GM12872 (cell line): Measurements from ENCODE around the gene STXBP6.

Source experiments
- TF ChIP-seq, protein P1 (sequence below): IDR thresholded peaks from 3 replicates; pipeline ENCODE4 v1.5.1; 2011; ENCODE audit warnings: low read depth, mild to moderate bottlenecking, low read length, moderate library complexity; ENCODE audit not compliant: insufficient read depth

STXBP6 gene

DNA sequence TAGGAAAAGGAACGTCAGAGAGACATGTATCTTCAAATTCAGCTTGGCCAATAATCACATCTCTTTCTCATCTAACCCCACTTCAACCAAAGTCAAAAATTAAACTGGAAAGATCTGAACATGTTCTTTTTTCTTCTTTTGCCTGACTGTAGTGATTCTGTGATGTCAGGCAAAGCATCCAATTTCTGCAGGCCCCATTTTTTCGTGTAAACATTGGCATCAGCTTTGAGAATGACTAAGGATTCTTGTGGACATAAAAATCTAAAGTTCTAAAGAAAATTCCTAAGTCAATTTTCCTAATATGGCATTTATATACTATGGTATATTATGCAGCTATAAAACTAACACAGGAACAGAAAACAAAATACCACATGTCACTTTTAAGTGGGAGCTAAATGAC lies 89.1 kb downstream of the STXBP6 start:
- TF ChIP-seq, protein P1, sequence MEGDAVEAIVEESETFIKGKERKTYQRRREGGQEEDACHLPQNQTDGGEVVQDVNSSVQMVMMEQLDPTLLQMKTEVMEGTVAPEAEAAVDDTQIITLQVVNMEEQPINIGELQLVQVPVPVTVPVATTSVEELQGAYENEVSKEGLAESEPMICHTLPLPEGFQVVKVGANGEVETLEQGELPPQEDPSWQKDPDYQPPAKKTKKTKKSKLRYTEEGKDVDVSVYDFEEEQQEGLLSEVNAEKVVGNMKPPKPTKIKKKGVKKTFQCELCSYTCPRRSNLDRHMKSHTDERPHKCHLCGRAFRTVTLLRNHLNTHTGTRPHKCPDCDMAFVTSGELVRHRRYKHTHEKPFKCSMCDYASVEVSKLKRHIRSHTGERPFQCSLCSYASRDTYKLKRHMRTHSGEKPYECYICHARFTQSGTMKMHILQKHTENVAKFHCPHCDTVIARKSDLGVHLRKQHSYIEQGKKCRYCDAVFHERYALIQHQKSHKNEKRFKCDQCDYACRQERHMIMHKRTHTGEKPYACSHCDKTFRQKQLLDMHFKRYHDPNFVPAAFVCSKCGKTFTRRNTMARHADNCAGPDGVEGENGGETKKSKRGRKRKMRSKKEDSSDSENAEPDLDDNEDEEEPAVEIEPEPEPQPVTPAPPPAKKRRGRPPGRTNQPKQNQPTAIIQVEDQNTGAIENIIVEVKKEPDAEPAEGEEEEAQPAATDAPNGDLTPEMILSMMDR: no peak

DNA sequence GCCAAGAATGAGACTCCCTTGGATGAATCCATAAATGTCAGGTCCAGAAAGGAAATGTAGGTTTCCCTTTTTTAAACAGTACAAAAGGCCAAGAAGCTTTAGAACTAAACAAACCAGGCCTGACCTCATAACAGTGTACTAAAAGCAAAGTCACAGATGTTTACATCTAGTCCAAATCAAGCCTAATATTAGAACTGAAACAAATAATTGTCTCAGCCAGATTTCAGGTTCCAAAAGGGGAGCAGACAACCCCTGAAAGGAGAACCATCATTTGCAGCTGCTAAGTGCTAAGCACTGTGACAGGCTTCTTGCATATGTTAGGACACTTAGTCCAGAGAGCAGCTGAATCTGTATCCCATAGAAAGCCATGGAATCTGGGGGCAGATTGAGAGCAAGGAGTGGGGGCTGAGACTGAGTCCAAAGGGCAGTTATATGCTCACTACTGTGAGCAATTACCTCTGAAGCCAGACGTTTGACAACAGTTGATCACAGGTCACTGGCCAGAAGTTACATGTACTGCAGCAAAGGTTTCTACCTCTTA lies 90.1 kb downstream of the STXBP6 start:
- TF ChIP-seq, protein P1: no peak

DNA sequence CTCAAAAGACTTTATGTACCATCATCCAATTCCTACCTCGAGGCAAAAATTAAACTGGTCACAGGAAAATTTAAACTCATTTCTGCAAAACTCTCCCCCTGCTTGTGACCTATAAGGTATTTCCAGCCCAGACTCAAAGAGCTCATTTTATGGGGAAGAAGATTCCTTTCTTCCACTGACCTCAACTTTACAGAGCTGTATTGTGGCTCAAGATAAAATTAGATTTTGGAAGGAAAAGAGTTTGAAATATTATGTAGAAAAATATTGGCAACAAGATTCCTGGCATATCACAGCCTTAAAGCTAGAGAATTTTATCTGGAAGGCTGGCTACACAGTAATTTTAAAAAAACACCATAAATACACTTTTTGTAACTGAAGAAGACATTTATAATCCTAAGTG lies 91.7 kb downstream of the STXBP6 start:
- TF ChIP-seq, protein P1: no peak

DNA sequence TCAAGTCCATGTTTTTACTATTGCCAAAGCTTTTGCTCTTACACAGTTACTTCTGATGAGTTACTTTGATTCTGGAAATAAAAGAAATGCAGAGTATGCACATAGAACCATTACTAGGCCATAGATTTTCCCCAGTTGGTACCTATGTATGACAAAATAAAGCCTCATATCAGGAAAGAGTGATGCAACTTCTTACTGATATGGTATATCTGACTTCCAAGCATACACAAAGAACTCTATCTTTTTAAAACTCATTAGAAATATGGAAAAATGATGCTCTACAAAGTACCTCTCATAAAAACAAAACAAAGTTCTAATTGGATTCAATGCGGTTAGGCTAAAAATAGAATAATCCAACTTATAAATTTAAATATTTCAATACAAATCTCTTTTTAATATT lies 92.1 kb downstream of the STXBP6 start:
- TF ChIP-seq, protein P1: no peak

DNA sequence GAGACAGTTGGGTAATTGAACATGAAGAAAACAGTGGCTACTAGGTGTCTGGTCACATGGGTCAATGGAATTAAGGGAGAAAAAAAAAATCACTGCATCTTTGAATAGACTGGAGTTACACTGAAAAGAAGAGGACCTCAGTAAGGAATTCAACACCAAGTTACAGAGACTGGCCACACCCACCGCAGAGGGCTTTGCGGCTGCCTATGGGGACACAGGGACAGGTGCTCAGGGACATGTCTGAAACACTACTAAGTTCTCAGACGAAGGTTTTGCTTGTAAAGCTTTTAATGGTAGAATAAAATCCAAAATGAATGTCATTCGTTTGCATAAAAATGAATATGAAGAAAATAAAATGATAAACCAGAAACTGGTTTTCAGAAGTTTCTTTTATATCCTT lies 93.8 kb downstream of the STXBP6 start:
- TF ChIP-seq, protein P1: no peak

DNA sequence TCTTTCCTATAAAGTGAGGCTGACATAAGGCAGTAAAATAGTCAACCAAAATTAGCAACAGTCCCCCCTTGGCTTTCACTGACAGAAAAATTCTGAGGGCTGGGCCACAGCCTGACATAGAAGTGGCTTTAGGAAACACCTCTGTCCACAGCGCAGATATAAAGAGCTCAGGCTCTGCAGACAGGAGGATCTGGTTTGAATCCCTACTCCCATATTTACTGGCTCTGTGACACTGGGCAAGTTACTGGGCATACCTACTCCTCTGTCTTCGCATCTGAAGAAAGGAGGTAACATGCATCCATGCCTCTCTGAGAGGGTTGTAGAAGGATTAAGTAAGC lies 95.3 kb downstream of the STXBP6 start:
- TF ChIP-seq, protein P1: no peak

DNA sequence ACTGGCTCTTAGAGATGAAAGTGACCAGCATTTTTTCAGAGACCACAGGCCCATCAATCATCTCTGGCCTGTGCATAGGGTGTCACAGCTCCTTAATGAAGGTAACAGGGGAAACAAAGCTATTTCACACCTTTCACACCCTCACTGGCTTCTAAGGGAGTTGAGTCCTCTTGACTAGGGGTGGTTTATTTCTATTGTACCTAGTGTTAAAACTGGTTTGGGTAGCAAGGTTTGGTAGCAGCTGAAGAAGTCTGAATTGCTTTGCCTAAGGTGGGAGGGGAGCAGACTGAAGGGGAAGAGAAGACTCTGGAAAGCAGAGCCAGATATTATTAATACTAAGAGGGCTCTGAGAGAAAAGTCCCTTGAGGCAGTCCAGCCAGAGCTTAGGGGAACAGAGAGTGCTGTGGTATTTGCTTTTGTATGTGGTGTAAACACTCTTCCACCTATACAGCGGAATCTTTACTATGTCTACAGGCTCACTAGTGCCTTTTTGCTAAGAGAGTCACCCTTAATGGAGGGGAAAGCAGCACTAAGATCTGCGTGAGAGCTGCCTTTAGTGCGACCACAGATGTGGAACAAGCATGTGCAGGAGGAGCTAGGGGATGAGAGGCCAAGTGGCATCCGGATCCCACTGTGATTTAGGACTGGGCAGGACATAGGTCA lies 95.8 kb downstream of the STXBP6 start:
- TF ChIP-seq, protein P1: no peak
